Kidney capillary endothelial cell (primary cell): Measurements from ENCODE around the gene KCNRG.
"Not testable (repeated sequence)": the region's sequence is repeated elsewhere in the genome, so short reads cannot be mapped to it uniquely, and the experiment has no call there.

Experiments
- DNase-seq: peaks from one replicate; pipeline ENCODE4 v3.0.0-alpha.2; 2018; ENCODE audit warnings: low spot score

KCNRG gene, protein sequence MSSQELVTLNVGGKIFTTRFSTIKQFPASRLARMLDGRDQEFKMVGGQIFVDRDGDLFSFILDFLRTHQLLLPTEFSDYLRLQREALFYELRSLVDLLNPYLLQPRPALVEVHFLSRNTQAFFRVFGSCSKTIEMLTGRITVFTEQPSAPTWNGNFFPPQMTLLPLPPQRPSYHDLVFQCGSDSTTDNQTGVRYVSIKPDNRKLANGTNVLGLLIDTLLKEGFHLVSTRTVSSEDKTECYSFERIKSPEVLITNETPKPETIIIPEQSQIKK

DNA sequence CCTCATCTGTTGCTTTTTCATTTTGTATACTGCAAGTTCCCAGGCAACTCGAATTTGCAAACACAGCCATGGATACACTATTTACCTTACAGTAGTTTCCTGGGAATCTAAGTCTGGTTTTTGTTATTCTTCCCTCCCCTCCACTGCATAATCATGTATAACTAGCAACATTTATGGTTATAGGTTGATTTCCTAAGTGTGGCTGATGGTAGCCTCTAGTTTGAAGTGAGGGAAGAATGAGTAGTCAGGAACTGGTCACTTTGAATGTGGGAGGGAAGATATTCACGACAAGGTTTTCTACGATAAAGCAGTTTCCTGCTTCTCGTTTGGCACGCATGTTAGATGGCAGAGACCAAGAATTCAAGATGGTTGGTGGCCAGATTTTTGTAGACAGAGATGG is at the start of gene KCNRG:
KCNRG (plus strand) TSS at position 187 of the 400 bp plus-strand sequence; CDS start at position 237, 50 bp downstream.
- no peak for DNase-seq

DNA sequence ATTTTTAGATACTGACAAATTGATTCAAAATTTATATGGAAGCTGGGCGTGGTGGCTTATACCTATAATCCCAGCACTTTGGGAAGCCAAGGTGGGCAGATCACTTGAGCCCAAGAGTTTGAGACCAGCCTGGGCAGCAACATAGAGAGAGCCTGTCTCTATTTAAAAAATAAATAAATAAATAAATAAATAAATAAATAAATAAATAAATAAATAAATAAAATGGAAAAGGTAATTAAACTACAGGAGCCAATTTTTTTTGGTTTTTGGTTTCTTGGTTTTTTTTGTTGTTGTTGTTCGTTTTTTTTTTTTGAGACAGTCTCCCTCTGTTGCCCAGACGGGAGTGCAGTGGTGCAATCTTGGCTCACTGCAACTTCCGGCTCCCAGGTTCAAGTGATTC is 47.8 kb upstream of the KCNRG start:
- DNase-seq = no peak

DNA sequence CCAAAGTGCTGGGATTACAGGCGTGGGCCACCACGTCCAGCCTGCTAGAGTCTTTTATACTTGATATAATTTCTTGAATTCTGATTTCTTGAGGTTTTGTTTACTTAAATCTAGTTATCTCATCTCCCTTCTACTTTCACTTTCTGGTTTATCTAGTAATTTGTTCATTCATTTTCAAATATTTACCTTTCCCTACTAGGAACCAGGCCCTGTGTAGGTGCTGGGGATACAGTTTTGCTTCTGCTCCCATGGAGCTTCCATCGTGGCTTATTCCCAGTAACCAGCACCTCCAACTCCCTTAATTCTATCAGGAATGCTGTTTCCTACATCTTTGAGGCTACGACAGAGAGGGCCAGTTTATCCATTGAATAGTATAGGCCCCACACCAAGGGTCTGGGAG is 42.5 kb upstream of the KCNRG start:
- DNase-seq = no peak

DNA sequence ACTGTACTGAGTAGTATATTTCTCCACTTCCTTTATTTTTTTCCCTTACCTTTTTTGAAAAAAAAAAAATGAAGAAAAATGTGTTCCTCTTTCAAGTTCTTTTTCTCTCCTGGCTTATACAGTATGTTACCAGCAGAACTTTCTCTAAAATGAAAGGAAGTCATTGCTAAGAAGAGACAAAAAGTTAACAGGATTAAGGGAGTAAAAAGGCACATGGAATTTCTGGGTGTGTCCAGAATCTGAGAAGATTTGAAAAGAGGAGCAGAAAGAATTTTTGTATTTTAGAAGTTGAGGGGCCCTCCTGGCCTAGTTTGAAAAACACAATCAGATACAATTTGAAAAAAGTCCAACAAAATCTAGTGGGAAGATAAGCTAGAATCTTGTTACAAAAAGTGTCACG is 39.4 kb upstream of the KCNRG start:
- no peak for DNase-seq

DNA sequence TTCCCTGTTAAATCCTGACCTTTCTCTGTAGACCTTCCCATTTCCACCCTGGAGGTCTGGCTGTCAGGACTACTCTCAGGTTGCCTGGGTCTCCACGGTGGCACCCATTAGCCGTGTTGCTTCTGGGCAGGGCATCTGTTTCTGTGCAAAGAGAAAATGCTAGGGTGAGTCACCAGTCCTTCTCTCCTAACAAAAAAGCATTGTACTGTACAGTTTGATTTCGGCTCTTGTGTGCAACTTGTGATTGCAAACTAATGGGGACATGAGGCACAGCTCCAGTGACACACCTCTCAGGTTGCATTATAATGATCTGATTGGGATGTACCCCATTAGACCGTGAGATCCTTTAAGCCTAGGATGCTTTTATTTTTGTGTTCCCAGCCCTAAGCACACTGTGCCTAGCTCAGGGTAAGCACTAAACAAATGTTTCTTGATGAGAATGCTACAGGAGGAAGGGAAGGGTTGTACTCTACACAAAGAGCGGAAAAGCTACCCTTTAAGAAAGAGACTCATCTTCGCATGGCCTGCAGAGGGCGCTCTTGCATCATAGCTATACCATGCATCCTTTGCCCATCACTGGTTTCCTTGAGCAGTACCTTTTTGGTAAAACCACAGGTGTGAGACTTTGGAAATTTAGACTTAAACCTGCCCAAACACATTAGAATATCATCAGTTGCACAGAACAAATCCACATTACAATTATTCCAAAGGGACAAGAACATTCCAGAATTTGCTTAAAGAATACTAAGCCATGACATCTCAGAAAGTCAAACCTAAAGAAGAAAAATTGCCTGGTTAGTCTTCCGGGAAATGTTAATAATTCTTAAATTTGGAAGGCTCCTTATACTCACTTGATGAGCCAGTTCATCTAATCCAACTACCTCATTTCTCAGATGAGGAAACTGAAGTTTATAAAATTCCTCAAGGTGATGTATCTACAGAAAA is 38.7 kb upstream of the KCNRG start:
- DNase-seq = peak; percentile 75

DNA sequence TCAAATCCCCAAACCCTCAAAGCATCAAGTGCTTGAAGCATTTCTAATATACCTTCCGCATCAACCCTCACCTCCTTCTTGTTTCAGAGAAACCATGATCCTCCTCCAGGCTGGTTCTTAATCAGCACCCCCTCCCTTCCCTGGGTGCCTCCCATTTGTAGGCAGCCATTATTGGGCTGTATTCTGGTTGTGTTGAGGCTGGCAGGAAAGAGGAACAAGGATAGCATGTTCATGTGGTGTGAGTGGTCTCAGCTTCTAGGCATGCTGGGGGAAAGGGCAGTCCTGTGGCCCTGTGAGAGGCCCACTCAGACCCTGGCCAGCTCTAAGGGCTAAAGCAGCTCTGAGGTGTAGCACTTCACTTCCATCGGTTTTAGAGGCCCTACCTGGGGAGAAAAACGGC is 37.3 kb upstream of the KCNRG start:
- no peak for DNase-seq

DNA sequence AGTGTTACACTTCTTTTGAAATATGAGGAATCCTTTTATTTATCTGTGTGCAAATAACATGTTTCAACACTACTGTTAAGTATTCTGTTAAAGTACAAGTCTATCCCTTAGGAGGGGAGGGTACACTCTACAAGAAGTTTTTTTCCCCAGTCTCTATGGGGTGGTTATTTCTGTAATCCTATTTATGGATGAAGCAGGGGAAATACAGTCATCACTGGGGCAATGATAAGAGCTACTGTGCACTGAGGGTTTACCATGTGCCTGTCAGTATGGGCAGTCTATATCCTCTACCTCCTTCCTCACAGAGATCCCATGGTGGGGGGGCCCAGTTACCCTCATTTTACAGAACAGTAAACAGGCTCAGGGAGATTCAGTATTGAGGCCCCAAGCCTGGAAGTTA is 35.0 kb upstream of the KCNRG start:
- DNase-seq = no peak

DNA sequence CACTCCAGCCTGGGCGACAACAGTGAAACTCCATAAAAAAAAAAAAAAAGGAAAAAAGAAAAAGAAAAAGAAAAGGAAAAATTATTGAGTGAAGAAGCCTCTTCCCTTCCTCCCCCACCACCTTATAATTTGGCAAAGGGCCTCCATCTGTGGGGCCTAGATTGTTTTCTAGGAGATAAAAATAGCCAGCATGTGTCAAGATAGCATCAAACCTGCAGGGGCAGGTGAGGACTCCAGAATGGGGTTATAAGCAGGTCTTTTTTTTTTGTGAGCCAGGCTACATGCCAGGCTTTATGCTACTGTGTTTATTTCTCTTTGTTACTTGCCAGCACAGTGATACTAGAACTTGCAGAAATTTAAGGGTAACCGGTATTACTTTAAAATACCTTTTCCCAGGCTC is 30.1 kb upstream of the KCNRG start:
- no peak for DNase-seq

DNA sequence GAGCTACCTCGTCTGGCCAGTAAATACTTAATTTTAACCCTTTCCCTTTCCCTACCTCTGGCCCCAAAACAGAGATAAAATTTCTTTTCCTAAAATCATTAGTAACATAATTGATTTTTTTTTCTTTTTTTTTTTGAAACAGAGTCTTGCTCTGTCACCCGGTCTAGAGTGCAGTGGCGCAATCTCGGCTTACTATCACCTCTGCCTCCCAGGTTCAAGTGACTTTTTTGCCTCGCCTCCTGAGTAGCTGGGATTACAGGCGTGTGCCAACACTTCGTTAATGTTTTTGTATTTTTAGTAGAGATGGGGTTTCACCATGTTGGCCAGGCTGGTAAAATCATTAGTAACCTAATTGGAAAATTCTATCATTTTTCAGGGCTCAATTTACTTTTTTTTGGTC is 28.8 kb upstream of the KCNRG start:
- DNase-seq = no peak

DNA sequence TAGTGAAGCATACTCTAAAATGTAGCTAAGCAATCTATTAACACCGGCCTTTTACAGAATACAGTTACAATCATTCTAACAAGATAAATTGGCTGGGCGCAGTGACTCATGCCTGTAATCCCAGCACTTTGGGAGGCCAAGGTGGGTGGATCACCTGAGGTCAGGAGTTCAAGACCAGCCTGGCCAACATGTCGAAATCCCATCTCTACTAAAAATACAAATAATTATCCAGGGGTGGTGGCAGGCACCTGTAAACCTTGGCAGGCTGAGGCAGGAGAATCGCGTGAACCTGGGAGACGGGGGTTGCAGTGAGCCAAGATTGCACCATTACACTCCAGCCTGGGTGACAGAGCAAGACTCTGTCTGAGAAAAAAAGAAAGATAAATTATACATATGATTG is 24.6 kb upstream of the KCNRG start:
- not testable (repeated sequence) for DNase-seq

DNA sequence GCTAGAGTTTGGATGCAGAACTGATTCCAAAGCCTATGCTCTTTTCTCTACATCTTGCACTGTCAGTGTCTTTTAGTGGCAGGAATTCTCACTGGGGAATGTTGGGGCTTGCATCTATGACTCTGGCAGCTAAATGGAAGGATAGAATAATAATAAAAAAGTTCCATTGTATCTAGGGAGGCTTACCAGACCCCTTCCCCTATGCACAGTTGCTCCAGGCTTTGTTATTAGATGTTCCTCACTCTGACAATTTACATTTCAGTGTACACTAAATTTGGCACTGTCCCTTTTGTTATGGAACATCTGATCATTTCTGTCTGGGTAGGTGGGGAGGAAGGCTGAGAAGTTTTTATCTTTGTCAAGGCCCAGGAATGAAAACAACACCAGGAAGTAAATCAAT is 22.1 kb upstream of the KCNRG start:
- no peak for DNase-seq

DNA sequence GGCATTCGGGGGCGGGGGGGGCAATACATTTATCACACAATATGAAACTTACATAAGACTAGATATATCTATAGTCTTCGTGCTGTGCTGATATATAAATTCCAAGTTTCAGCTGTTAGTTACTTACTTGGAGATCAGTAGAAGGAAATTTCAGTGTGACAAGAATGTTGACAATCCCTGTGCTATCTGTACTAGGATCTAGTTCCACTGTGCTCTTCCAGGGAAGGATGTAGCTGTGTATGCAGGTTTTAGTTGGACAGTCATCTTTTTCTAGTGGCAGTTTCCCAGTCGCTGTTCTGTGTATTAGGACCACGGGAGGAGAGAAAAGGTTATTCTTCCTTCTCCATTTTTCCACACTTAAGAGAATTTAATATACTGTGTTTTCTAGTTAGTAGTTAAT is 21.6 kb upstream of the KCNRG start:
- no peak for DNase-seq

DNA sequence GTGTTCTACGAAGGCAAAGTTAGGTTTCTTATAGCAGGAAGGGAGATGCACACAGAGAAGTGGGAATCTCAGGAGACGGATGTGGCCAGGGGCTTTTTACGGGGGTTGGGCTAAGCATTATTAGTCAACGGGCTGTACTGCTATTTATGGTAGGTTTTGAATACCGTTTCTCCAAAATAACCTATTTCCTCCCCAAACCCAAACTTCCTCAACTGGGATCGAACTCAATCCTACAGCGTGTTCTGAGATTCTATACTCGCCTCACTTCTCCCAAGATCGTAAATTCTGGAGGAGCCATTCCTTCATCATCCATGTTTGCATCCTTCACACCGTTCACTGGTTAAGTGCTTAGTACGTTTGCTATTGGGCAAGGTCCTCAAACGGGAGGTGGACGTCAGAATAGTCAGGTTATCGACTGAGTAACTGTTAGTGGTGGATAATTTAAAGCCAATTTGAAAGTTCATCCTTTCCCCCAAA is 19.6 kb upstream of the KCNRG start:
- no peak for DNase-seq

DNA sequence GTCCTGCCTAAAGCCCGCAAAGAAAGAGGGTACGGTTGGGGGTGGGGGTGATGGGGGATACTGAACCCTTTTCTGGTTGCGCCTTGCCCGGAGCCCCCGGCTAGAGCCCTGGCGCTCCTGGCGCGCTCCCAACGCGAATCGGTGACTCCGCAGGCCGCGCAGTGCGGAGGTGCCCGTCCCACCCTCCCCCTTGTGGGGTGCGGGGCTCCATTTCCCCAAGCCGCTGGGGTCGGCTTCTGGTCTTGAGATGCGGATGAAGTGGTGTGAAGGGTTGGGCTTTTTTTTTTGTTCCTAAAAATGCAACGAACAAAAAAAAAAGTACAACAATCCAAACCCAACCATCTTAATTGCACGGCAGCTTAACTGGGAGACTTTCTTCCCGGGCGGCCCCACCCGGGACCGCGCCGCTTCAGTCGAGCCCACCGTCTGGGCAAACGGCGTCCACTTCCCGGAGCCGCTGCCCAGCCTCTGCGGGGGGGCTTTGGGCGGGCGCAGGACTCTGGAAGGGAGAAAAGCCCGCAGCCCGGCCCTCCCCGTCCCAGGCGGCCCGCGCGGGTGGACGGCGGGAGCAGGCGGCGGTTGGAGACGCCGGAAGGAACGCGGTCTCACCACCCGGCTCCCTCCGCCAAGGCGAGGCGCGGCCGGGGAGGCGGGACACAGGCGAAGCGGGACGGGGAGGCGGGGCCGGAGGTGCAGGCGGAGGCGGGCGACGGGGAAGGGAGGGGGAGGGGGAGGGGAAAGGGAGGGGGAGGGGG is 18.9 kb upstream of the KCNRG start:
- DNase-seq = peak; percentile 73

DNA sequence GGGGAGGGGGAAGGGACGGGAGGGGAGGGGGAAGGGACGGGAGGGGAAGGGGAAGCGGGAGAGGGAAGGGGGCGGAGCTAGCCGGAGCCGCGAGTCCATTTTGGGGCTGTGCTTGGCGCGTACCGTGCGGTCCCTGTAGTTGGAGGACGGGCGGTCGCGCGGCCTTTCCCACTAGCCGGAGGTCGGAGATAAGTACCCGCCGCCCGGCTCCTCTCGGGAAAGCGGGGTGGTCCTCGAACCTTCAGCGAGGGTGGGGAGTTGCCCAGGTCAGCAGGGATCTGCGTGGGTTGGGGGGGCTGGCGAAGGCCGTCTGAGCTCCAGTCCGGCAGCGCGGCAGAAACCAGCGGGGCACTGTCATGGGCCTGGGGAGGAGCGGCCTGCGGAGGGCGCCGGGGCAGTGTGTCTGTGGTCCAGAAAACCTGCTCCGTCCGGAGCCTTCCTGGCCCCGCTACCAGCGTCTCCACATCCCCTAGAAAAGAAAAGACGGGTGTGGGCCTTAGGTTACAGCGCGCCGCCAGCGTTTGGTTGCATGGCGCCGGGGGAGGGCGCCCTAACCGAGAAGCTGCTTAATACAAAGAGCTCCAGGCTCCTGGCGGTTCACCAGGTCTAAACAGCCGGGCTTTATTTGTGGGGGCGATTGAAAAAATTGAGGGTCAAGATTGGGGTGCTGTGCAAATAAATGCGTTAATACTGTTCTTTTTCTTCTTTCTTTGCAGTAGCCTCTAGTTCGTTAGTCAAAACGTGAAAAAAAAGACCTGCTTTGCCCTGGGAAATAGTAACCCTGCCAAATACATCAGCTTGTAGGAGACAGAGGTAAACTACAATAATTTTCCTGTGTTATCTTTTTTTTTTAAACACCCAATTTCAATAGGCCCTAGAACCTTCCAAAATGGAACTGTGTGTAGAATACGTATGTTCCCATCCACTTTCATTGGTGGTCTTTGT is 18.0 kb upstream of the KCNRG start, which contains the start of gene TRIM13:
TRIM13 (plus strand) TSS at position 92 of the 945 bp plus-strand sequence. CDS start 14,899 bp downstream, outside the sequence.
- DNase-seq = peak; percentile 80

DNA sequence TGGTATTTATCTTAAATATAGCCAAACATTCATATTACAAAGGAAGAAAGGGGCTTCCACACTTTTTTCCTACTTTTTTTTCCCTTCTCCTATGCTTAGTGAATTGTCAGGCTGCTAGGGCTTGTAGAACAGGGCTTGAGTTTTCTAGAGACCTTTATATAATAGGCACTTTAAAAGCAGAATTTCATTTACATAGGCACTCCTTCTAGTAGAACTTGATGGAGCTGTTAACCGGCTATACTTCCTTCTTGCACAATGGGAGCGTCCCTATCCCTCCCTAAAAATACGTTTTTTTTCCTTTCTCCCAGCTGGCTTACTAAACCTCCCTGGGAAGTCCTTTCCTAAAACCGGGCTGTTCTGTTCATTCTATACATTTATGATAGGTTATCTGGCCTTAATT is 17.3 kb upstream of the KCNRG start:
- no peak for DNase-seq

DNA sequence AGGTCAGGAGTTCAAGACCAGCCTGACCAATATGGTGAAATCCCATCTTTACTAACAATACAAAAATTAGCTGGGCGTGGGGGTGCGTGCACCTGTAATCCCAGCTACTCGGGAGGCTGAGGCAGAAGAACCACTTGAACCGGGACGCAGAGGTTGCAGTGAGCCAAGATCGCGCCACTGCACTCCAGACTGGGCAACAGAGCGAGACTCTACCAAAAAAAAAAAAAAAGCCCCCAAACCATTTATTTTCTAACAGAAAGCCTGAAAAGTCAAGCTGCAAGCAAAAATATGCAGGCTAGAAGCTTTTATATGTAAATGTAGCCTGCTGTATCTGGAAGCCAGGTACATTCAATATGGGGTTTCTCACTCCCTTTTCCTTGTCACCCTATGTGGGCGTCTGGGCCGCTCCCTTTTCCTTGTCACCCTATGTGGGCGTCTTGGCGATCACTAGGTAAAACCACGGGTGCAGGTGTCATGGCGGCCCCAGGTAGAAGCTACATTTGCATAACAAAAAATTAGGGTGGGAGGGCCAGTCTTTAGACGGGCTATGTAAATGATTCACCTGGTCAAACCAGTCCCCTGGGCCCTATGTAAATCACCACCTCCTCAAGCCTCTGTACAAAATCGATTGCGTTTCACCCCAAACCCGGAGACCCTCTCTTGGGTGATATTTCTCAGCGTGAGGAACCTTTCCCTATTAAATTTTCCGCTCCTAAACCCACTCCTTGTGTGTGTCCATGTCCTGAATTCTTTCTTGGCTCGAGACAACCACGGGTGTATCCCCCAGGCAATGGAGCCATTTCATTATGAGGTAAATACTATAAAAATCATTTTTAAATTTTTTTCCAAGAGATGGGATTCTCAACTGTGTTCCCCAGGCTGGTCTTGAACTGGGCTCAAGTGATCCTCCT is 16.3 kb upstream of the KCNRG start:
- DNase-seq = no peak

DNA sequence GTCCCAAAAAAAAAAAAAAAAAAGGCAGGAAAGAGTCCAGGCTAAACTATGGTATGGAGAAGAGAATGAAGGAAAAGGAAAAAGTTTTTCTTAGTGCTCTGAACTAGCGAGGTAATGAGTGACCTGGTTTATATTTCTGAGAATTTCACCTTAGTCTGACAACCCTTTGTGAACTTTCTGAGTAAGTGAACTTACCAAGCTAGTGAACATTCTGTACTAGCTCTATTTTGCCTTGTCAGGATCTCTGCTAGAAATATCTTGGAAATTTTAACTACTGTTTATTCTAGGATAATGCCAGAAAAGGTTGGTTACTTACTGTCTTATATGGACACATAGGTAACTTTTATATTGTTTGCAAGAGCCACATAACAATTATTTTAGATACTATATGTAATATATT is 14.0 kb upstream of the KCNRG start:
- DNase-seq = no peak

DNA sequence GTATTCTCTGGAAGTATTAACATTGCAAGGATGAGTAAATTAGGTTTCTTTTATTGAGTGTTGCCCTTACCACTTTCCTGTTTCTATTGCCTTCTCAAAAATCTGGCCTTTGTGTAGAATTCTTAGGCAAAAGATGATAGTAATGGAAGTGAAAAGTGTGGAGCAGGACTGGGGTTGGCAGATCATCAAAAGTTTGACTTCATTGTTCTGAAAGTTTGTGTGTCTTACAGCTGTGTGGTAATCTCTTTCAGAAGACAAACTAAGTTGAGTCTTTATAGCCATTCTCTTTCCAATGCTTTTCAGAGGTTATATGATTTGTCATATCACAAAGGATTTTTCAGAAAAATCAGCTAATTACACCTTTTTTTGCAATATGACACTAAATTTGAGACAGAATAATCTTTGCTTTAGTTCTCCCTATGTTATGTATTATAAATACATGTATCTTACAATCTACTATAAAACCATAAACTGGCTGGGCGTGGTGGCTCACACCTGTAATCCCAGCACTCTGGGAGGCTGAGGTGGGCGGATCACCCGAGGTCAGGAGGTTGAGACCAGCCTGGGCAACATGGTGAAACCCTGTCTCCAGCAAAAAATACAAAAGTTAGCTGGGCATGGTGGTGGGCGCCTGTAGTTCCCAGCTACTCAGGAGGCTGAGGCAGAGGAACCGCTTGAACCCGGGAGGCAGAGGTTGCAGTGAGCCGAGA is 8.7 kb upstream of the KCNRG start:
- DNase-seq = no peak
